GM15510 (cell line): ENCODE data around the gene KIF25.

Experiments used
- POLR2A ChIP-seq: IDR thresholded peaks from 3 replicates; pipeline ENCODE4 v1.6.1; 2011; ENCODE audit warnings: borderline replicate concordance; ENCODE audit not compliant: insufficient read length; ENCODE audit errors: extremely low read depth

Gene KIF25

DNA sequence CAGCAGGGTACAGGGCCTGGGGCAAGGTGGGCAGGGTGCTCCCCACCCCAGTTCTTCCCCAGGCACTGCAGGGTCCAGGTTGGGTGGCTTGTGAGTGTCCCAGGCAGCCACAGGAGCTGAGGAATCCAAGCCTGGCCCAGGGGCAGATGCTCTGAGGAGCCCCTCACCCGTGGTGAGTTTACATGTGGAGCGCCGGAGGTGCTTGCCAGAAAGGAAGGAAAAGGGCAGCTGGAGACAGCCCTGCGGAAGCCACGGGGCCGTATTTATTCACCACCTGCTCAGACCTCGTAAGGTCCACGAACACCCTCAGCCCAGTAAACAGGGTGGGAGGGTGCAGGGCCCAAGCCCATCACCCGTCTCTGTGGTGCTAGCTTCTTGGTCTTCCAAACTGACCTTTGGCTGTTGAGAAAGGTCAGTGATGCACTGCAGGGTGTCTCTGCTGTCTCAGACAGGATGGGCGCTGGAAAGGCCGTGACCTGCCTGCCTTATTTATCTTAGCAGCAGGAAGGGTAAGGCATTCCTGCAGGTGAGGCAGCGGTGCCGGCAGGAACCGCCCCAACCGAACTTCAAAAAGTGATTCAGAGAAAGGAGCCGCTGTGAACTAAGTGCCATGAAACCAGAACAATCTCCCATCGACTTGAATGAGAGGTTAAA is 85.5 kb downstream of the KIF25 start:
- TF ChIP-seq POLR2A, result no peak

DNA sequence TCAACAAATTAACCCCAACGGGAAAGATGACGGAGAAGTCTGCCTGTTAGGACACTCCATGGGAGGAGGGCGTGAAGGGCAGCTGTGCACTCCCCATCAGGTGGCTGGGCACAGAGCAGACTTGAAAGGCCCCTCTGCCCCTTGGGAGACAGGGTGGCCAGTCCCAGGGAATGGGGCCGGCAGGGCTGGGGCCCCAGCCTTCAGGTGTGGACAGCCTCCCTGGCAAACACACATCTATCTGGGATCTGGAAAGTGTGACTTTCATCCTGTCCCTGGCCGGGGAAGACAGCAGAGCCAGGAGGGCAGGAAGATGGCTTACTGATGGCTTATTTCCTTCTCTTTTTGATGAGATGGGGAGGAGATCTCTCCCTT is 86.0 kb downstream of the KIF25 start:
- no peak for TF ChIP-seq POLR2A

DNA sequence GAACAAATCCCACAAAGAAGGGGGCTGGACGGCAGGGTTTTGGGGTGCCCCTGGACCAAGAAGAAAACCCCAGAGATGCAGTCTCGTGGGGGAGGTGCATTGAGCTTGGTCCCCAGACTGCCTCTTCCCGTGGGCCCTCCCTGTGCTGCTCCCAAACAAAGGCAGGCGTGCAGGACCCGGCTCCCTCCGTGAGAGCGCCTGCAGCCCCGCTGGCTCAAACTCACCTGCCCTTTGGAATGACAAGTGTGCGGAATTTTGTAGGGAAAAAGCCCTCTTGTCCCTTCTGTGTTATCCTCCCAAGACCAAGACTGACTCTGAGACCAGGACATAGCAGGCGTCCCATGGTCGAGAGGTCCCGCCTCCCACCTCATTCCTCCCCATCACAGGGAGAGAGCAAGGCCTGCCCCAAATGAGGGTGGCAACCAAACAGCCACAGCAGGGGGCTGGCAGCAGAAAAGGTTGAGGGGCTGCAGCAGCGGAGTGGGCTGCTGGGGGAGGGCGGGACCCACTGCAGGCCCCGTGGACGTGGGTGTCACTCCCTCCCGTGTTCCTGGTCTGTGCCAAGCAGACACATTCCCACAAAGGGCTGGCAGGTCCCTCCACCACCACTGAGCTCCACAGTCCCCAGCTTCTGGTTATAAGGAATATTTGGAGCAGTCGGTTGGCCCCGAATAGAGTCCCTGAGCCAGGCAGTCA is 87.1 kb downstream of the KIF25 start:
- no peak for TF ChIP-seq POLR2A

DNA sequence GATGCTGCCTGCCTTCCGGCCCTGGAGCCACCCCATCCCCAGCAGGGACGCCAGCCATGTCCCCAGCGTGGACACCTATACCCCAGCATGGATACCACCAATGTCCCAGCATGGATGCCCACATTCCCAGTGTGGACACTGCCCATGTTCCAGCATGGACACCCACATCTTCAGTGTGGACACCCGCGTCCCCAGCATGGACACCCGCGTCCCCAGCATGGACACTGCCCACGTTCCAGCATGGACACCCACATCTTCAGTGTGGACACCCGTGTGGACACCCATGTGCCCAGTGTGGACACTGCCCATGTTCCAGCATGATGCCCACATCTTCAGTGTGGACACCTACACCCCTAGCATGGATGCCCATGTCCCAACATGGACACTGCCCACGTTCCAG is 88.6 kb downstream of the KIF25 start:
- TF ChIP-seq POLR2A, result no peak

DNA sequence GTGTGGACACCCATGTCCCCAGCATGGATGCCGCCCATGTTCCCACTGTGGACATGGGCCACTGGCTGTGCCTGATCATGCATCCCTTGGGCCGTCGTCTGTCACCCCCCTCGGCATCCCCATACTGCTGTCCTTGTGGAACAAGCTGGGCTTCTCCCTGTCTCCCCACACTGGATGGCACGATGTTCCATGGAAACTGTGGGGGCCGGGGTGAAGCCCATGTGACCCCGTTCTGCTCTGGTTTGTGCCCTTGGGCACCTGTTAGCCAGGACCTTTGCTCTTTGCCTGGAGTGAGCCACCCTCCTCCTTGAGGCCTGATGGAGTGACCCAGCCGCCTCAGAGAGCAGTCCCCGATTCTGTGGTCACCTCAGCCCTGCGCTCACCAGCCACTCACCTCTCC is 89.1 kb downstream of the KIF25 start:
- no peak for TF ChIP-seq POLR2A

DNA sequence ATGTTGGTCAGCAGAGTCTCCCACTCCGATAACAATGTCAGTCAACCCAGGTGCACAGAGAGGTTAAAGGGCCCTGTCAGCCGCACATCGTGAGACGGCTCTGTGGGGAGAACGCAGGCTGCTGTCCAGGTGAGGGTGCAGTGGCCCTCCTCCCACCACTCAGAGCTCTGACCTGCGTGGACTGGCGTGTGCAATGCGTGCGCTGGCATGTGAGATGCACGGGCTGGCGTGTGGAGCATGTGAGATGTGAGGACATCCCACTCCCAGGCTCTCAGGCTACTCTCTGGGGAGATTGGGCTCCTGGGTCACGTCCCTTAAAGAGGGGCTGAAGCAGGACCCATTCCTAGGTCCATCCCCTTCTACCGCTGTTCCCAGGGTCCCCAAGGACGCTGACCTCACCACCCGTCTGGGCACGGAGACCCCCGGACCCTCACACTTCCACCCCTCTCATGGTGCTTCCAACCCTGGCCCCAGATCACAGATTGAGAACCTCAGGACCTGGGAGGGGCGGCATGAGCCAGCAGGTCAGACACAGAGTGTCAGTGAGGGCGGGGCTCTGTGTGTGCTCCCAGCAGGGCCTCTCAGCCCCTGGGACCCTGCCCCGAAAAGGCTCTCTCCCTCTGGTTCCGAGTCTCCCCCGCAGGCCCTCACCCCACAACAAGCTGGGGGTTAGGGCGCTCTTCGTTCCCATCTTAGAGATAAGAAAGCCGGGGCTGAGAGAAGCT is 90.1 kb downstream of the KIF25 start:
- TF ChIP-seq POLR2A, result no peak

DNA sequence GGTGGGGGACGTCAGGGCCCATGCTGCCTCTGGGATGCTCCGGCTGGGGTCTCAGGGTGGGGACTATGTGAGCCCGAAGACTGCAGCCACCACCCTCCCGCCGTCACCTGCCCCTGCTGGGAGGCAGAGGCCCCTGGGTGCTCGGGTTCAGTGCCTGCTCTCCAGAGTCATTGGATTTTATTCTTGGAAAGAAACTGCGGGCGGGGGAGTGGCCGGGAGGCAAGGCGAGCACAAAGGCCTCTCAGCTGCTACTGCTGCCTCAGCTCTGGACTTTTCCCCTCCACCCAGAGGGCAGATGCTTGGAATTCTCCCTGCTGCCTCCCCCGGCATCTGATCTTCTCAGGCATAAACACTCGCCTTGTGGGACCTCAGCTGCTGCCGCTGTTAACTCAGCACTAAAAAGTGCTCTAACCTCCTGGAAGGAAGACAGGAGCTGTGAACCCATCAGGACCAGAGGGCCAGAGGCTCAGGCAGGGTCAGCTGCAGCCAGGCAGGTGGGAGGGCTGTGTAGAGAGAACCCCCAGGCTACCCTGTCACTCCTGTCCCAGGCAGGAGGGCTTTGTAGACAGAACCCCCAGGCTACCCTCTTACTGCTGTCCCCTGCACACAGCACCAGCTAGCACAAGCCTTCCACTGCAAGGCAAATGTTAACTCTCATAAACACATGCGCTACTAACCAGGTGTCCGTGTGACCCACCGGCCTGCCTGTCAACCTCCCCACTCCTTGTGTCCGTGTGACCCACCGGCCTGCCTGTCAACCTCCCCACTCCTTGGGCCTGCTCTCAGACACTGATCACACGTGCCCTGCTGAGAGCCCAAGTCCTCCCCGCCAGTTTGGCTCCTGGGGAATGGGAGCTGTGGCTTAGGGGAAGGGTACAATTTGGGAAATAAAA is 90.9 kb downstream of the KIF25 start:
- no peak for TF ChIP-seq POLR2A

DNA sequence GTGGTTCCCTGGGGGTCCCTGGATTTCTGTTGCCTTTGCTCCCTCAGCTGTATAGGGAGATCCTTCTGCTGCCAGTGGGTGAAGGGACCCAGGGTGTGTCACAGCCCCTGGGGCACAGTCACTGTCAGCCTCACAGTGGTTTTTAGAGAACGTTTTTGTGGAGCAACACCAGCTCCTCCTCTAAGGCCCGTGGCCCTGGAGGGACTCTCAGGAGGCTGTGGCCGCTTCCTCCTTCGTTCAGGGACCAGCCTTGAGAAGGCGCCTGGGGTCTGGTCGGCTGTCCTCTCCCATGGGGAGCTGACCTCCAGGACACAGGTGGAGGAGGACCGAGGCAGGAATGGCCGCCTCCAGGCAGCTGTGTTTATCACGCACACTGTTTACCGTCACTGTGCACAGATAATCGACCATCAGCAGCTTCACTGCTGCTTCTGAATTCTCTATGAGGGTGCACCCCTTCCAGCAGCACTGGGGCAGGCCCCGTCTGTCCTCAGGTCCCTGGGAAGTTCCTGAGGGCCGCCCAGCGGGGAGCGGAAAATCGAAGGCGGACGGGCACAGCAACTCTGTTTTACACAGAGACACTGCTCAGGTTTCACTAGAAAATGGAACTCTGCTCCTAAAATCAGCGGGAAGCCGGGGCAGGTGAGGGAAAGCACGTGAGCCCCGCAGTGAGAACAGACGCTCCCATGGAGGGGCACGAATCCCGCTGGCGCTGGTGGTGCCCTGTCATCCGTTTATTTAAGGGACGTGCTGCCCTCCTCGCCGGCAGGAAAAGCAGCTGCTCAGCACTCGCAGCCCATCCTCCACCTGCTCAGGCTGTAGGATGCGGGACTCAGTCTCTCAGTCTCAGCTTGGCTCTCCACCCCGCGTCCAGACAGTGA is 92.0 kb downstream of the KIF25 start:
- no peak for TF ChIP-seq POLR2A

DNA sequence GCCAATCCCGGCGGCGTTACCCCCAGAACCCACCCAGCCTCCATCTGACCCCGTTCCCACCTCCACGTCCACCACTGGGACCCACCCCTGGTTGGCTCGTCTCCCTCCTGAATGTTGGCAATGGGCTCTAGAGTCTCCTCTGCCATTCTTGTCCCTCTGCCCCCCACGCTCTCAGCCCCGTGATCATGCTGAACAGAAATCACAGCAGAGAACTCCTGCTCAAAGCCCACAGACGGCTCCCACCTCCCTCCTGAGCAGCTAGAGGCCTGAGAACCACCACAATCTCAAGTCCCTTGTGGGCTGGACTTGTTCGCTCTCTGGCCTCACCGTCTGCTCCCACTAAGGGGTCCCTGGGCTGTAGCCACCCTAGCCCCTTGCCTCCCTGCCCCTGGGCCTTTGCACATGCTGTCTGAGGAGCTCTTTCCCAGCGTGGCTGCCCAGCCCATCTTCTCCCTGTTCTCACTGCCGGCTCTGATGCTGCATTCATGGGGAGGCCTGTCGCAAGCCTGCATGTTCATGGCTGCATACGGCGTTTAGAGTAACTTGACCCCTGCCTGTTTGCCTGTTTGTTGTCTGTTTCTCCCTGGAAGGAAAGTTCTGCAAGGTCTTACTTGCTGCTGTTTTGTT is 92.7 kb downstream of the KIF25 start:
- TF ChIP-seq POLR2A, result no peak

DNA sequence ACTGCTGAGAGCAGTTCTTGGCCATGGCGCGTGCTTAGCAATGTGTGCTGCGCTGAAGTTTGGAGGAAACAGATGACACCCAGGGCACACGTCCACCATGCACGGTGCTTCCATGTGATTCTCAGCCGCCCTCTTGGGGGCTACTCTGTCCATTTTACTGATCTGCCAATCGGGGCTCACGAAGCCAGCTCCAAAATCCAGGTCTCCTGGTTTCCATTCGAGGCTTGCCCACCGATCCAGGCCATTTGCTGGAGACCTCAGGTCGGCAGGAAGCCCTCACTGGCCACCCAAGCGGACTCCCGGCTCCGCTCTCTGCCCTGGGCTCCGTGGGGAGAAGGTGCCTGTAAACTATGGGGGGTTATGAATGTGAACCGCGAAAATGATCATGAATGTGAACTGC is 93.2 kb downstream of the KIF25 start:
- TF ChIP-seq POLR2A, result no peak

DNA sequence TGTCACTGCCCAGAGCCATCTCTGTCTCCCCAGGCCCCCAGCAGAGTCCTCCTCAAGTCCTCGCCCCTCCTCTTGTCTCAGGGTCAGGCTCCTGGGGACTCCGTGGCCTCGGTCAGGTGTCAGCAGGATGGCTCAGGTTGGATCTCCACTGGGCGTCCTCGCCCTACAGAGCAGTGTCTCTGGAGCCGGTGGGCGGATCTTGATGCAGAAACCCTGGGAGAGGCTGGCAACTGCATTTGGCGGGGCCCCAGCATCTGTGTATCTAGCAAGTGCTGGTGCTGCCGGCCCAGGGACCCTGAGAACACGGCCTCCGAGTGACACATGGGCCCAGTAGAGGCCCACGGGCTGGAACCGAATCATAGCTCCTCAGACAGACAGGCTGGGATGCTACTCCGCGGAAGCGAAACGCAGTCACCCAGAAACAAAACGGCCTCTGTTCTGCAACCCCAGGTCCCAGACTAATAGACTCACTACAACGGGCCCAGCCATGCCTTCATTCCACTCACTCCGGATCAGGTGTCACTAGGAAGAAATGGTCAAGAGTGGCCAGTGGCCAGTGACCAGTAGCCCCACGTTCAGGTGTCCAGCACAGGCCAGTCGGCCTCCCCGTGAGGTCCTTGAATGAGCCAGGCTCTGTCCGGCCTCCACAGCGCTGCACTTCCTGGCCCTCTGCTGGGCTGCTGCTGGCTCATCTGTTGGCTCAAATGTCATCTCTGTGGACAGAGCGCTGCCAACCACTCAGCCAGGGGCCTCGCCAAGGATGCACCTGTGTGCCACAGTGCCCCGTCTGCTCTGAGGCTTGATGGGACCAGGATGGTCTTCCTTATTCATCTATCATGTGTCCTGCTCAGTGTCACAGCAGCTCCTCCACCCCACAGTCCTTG is 94.2 kb downstream of the KIF25 start:
- no peak for TF ChIP-seq POLR2A

DNA sequence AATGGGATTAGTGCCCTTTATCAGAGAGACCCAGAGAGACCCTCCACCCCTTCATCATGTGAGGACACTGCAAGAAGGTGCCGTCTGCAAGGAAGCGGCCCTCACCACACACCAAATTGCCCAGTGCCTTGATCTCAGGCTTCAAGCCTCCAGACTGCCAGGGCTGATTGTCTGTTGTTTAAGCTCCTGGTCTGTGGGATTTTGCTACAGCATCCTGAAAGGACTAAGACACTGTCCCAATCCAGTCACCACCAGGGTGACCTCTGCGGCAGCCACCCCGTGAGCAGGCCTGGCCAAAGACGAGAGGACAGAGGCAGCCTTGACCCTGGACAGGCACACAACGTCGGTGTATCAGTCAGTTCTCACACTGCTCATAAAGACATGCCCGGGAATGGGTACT is 95.1 kb downstream of the KIF25 start:
- no peak for TF ChIP-seq POLR2A

DNA sequence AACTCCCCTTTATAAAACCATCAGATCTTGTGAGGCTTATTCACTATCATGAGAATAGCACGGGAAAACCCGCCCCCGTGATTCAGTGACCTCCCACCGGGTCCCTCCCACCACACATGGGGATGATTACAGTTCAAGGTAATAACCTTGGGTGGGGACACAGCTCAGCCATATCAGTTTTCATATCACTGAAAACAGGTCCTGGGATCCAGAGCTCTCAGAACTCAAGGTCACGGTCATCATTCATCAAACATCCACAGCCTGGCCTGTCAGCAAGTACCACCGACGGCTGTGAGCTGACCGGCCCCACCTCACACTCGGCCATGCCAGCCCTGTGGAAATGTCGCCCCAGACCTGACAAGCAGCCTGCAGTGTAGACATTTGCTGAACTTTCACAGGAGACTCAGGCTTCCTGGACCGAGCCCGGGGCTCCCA is 95.6 kb downstream of the KIF25 start:
- no peak for TF ChIP-seq POLR2A

DNA sequence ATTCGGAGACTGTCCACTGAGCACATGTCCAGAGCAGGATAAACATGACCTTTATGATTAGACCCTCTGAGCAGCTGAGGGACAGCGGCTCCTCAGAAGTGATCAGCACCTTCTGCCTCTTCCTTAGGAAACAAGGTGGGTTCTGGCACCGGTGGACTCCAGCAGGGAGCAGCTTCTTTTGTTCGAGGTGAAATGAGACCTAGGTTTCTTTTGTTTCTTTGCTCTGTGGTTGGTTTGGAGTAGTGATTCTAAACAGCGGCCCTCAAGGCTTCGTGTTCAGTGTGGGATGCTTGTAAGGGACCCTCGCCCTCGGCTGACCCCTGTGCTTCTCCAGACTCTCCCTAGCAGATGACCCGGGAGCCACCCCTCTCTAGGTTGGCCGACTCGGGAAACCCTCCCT is 96.2 kb downstream of the KIF25 start:
- no peak for TF ChIP-seq POLR2A
